Retina (tissue), 1 donor: ENCODE data around the gene SPESP1.
"Not testable (repeated sequence)": the region's sequence is repeated elsewhere in the genome, so short reads cannot be mapped to it uniquely, and the experiment has no call there.

Source experiments
- DNase-seq: peaks from one replicate; pipeline ENCODE4 v3.0.0-alpha.2; 2016

Gene SPESP1

DNA sequence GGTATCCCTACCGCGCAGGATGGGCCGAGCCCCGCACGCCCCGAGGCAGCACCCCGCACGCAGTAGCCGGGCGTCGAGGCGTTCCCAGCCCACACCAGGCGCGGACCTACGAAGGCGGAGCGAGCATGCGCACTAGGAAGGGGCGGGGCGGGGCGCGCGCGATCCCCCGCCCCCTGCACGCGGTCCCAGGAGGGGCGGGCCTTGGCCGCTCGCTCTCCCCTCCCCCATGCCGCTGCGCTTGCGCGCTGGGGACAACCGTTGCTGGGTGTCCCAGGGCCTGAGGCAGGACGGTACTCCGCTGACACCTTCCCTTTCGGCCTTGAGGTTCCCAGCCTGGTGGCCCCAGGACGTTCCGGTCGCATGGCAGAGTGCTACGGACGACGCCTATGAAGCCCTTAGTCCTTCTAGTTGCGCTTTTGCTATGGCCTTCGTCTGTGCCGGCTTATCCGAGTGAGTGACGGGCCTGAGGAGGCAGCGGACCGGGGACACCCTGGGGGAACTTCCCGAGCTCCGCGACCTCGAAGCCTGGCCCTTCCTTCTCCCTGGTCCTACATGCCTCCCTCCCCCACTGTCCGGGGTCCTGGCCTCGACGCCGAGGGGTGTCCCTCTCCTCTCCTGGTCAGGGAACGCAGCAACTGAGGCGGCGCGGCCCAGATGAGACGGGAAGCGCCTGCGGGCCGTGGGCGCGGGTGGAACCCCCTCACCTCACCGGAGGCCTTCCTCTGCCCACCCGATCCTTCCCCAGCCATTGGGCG is at the start of gene SPESP1:
Gene SPESP1, plus strand, starts transcription at position 258 of the 755 bp plus-strand sequence. Its CDS starts 129 bp downstream, at position 387.
- DNase-seq, result peak; percentile 54

DNA sequence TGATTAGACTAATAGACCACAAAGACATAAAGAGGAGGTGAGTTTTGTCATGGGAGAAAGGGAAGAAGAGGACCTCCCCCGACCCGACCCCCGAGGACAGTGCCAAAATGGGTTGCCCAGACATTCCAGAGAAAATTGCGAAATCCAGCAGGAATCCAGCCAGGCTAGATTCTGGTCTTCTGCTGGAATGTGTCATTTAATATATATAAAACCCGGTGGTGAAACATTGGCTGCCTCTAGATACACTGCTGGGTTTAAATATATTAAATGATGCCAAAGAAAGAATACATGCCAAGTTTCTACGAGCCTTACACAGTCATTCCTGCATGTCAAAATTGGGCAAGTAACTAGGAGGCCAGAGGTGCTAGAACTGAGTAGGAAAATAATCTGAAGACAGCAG is 45.3 kb upstream of the SPESP1 start:
- no peak for DNase-seq

GRCh38 chr15:68887120-68887519 is 43.2 kb upstream of the SPESP1 start:
- DNase-seq, result no peak

- DNase-seq, result no peak
Observed at GRCh38 chr15:68887819-68888218, 42.5 kb upstream of the SPESP1 start.

DNA sequence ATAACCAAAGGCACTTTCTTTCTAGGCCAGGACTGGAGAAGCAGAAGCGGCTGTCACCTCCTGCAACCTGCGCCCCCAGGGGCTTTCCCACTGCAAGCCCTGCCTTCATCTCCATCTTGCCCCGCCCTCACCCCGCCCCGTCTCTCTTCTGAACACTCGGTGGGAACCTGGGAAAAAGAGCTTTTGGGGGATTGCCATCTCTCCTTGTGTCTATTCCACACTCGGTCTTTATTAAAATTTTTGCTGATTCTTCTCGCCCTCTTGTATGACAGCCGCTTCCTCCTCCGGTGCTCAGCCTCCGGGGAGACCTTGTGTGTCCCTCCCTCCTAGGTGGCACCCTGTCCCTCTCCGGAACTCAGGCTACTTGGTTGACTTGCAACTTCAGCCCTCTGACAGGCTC is 41.9 kb upstream of the SPESP1 start:
- no peak for DNase-seq

GRCh38 chr15:68894208-68894607 is 36.1 kb upstream of the SPESP1 start:
- no peak for DNase-seq

DNA sequence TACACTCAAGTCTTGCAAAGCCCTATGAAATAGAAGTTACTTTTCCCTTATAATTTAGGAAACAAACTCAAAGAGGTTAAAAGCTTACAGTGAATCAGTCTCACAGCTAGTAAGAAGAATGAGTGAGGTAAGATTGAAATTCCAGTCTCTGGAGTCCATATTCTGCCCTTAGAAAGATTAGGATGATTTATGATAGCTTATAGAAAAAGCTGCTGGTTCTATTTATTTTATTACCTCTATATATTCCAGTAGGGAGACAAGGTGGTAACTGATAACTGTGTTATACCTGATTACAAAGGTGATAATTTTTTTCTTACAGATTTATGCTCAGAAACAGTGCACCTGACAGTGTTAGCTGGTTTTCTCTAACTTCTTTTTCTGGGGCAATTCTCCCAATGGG is 34.1 kb upstream of the SPESP1 start:
- no peak for DNase-seq

- DNase-seq, result no peak
Observed at GRCh38 chr15:68897016-68897415, 33.3 kb upstream of the SPESP1 start.

GRCh38 chr15:68900027-68900426 is 30.3 kb upstream of the SPESP1 start:
- DNase-seq, result no peak

- DNase-seq, result no peak
Observed at GRCh38 chr15:68907396-68907923, 22.9 kb upstream of the SPESP1 start.

DNA sequence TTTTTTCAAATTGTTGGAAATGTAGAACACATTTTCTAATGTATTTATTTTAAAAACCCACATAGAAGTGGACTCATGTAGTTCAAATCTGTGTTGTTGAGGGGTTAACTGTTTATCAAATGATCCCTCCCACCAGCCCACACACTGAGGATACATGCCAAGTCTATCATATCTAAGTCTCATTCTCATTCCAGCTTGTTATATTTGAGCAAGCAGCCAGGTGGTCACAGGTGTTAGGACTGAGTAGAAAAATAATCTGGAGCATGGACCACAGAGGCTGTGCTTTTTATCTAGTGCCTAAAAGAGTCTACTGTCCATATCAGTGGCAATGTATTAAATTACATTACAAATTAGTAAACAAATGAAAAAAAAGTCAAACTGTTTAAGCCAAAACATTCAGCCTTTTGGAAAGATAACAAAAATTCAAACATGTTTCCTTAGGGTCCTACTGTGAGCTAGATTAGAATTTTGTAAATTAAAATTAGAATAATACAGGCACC is 20.7 kb upstream of the SPESP1 start:
- no peak for DNase-seq

GRCh38 chr15:68910341-68910740 is 20.0 kb upstream of the SPESP1 start:
- no peak for DNase-seq

DNA sequence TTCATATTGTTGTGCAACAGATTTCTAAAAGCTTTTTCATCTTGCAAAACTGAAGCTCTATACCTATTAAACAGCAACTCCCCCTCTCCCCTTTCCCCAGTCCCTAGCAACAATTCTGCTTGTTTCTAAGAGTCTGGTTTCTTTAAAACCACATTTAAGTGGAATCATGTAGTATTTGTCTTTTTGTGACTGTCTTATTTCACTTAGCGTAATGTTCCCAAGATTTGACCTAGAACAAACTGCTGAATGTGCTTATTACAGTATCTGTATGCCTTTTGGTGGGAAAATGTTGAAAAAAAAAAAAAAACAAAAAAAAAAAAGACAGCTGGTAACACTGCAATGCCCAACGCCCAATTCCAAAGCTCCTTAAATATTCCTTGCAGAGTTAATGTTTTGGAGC is 19.5 kb upstream of the SPESP1 start:
- DNase-seq, result no peak

GRCh38 chr15:68921926-68922325 is 8.4 kb upstream of the SPESP1 start:
- DNase-seq, result no peak

DNA sequence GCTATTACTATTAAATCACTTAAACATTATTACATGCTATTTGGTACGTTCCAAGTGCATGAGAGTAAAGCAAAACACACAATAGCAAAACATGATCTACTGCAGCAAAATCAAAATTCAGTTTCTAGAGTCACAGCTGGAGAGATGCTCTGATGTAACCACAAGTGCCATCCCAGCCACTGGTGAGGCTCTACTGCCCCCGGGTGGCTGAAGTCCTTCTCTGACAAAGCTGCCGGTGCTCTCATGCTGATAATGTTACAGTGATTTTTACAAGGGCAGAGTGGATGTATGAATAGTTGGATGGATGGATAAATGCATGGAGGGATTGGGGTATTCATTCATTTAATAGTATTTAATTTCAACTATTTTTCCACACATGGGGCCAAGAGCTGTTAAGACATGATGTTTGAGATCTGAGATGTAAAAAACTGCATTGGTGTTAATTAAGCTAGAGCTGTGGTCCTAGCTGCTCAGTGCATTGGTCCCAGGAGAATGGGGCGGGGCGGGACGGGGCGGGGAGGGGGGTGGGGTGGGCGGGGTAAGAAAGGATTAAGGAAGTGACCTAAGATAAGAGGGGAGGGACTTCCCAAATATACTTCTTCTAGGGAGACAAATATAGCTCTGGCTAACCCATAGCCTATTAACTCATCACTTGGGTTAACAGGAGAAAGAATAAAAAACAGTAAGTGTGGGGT is 5.3 kb upstream of the SPESP1 start:
- DNase-seq, result peak; percentile 79

GRCh38 chr15:68933001-68933400 is 2.7 kb downstream of the SPESP1 start:
- DNase-seq, result no peak

DNA sequence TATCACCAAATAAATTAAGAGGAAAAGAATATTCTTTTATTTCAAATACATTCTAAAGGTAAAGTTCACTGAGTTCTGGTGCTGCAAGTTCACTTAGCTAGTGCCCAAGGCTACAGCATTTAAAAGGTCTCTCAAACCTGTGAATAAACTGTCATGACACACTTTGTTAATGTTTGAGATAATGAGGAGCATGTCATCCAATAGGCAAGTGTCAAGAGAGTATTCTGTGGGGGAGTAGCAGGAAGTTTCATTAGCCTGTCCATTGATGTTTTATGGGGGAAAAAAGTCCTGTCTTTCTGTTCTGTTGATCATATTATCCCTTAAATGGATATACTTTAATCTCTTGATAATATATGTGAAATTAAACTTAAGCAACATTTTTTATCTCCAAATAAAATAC is 4.0 kb downstream of the SPESP1 start:
- DNase-seq, result no peak

DNA sequence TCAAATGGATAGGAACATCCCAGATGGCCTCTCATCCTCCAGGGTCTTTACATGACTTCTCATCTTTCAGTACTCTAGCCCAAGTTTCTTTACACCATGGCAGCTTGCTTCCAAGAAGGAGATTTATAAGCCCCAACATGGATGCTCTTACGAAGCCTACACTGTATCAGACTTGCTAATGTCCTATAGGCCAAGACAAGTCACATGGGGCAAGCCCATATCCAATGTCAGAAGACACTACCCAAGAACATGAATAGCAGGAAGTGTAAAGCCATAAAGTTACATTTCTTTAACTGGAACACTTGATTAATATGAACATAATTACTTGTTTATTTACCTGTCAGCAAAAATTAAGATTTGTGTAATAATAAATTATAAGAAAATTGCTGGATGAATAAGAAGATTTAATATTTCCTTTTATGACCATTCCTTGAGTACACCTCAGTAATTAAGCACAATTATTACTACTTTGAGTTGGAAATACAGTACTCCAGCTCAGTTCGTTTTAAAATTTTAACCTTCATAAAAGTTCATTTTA is 5.1 kb downstream of the SPESP1 start:
- no peak for DNase-seq

DNA sequence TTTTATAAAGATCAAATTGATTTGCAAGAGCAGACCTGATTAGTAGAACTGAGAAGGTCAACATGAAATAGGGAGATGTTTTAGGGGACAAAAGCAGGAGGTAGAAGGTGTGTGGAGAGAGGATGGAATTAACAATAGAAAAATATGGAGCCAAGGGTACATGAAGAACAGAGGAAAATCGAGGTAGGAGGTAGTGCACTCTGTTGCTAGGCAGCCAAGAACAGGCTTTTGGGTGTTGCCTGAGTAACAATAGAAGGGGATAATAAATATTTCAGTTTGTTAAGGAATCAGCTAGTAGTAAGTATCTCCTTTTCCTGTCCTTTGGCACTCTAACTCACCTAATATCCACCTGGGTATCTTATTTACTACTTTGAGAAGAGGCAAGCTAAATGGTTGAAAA is 9.2 kb downstream of the SPESP1 start:
- no peak for DNase-seq

DNA sequence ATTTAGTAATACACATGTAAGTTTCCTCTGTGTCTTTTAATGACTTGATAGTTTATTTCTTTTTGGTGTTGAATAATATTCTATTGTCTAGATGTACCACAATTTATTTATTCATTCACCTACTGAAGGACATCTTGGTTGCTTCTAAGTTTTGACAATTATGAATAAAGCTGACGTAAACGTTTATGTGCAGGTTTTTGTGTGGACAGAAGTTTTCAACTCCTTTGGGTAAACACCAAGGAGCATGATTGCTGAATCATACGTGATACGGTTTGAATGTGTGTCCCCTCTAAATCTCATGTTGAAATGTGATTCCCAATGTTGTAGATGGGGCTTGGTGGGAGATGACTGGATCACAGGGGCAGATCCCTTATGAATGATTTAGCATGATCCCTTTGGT is 21.5 kb downstream of the SPESP1 start:
- DNase-seq, result no peak

DNA sequence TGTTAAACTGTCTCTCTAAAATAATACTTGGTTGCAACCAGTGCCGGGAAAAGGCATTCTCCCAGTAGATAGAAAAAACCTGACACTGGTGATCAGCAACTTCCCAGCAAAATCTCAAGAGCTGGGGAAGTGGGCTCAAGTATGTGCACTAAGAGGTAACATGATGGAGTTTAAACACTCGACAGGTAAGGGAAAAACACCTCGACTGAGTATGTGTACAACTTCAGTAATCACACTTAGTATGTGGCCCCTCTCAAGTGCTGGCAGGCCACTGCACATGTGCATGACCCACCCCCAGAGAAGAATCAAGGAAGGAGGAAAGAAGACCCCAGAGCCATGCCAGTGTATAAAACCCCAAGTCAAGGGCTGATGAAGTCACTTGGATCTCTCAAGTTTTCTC is 27.4 kb downstream of the SPESP1 start:
- DNase-seq, result no peak

DNA sequence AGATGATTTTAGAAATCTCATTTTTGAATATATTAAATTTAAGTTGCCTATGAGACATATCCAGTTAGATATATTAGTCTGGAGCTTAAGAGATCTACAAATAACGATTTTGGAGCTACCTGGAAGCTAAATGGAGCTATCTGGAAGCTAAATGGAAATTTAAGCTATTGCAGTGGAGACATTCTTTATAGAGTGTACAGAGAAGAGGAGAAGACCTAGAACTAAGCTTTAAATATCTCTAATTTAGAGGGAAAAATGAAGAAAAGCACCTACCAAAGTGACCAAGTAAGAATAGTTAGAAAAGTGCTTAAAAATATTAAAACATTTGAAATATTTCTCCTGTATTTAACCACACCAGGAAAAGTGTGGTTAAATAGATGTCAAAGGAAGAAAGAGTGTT is 28.3 kb downstream of the SPESP1 start:
- no peak for DNase-seq

DNA sequence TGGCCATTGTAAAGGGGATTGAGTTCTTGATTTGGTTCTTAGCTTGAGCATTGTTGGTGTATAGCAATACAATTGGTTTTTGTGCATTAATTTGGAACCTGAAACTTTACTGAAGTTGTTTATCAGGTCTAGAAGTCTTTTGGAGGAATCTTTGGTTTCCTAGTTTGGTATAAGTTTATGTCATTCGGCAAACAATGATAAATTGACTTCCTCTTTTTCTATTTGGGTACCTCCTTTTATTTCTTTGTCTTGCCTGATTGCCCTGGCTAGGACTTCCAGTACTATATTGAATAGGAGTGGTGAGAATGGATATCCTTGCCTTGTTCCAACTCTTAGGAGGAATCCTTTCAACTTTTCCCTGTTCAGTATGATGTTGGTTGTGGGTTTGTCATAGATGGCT is 32.1 kb downstream of the SPESP1 start:
- DNase-seq, result no peak

DNA sequence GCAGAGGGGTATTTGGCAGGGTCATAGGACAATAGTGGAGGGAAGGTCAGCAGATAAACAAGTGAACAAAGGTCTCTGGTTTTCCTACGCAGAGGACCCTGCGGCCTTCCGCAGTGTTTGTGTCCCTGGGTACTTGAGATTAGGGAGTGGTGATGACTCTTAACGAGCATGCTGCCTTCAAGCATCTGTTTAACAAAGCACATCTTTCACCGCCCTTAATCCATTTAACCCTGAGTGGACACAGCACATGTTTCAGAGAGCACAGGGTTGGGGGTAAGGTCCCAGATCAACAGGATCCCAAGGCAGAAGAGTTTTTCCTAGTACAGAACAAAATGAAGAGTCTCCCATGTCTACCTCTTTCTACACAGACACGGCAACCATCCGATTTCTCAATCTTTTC is 33.4 kb downstream of the SPESP1 start:
- DNase-seq, result not testable (repeated sequence)
